H1 (cell line): ENCODE data around the gene ELL2. TPM values are rescaled to one million over a fixed set of nuclear protein-coding genes. Genes with fewer than 3 reads are reported as not detected.

Source experiments
- CTCF ChIA-PET: fragments of 300-600 bp; sonication (Branson Sonifier 250); formaldehyde crosslinking; loops from one replicate; lab custom pipeline; 2021; ENCODE audit not compliant: partially characterized antibody; lab: Charles Lee
- POLR2A ChIA-PET: fragments of 300-600 bp; sonication (Branson Sonifier 250); formaldehyde crosslinking; loops from one replicate; lab custom pipeline; 2021; ENCODE audit warnings: inconsistent platforms; ENCODE audit not compliant: partially characterized antibody; lab: Charles Lee
- DNase-seq, 2 experiments: peaks; one replicate each; pipeline versions ENCODE4 v3.0.0 to v3.0.0-alpha.2; 2010 to 2022; ENCODE audit warnings: low spot score in 2 of 2, low read depth in 1 of 2, mixed read lengths in 1 of 2
- FAIRE-seq: peaks from 2 replicates; lab custom pipeline; 2011; peaks lifted over from hg19 to GRCh38; lab: Jason Lieb, UNC
- H2AFZ ChIP-seq: 2 replicates; pipeline ENCODE4 v1.8.1; 2012; ENCODE audit warnings: low read length, inconsistent platforms
- H2AK5ac ChIP-seq: 2 replicates; pipeline ENCODE4 v1.6.1; 2013; ENCODE audit warnings: low read depth, low read length
- H2BK120ac ChIP-seq: replicated peaks from 2 replicates; pipeline ENCODE3; 2013; ENCODE audit warnings: low read depth, low read length, inconsistent platforms
- H2BK12ac ChIP-seq: 2 replicates; pipeline ENCODE4 v1.6.1; 2013; ENCODE audit warnings: low read depth, low read length
- H2BK15ac ChIP-seq: 2 replicates; pipeline ENCODE4 v1.6.1; 2013; ENCODE audit warnings: low read length
- H2BK20ac ChIP-seq: 2 replicates; pipeline ENCODE4 v1.6.1; 2013; ENCODE audit warnings: low read length
- H2BK5ac ChIP-seq: 2 replicates; pipeline ENCODE4 v1.6.1; 2013; ENCODE audit warnings: low read depth, low read length
- H3K14ac ChIP-seq: 2 replicates; pipeline ENCODE4 v1.6.1; 2013; ENCODE audit warnings: inconsistent platforms; ENCODE audit not compliant: insufficient read length
- H3K18ac ChIP-seq: 2 replicates; pipeline ENCODE4 v1.6.1; 2013; ENCODE audit warnings: low read length; ENCODE audit errors: extremely low read depth
- H3K23ac ChIP-seq: 2 replicates; pipeline ENCODE4 v1.6.1; 2013; ENCODE audit warnings: inconsistent platforms; ENCODE audit not compliant: insufficient read length
- H3K23me2 ChIP-seq: 2 replicates; pipeline ENCODE4 v1.6.1; 2013; ENCODE audit warnings: low read depth, low read length
- H3K27ac ChIP-seq: 2 replicates; pipeline ENCODE4 v1.6.1; 2011; ENCODE audit warnings: low read depth, low read length, inconsistent platforms
- H3K27me3 ChIP-seq, 4 experiments: replicated peaks in 1 of 4; 1 replicate in 1 of 4; 2 replicates in 3 of 4; pipeline versions ENCODE4 v1.6.1 to v1.8.1; 2011 to 2013; ENCODE audit warnings: low read length in 3 of 4, mild to moderate bottlenecking in 3 of 4, inconsistent platforms in 2 of 4, mixed read lengths in 2 of 4, moderate library complexity in 1 of 4; ENCODE audit not compliant: control insufficient read depth in 3 of 4, insufficient read depth in 3 of 4; ENCODE audit errors: extremely low read depth in 1 of 4
- H3K36me3 ChIP-seq, 4 experiments: 2 replicates each; pipeline versions ENCODE4 v1.6.1 to v1.8.1; 2011 to 2013; ENCODE audit warnings: mild to moderate bottlenecking in 4 of 4, low read length in 3 of 4, moderate library complexity in 2 of 4, control low read depth in 1 of 4, inconsistent platforms in 1 of 4; ENCODE audit not compliant: insufficient read depth in 4 of 4, control insufficient read depth in 2 of 4
- H3K4ac ChIP-seq: replicated peaks from 2 replicates; pipeline ENCODE3; 2013; ENCODE audit warnings: low read length, low read depth, mixed read lengths, inconsistent platforms; ENCODE audit not compliant: insufficient read length
- H3K4me1 ChIP-seq, 4 experiments: replicated peaks in 1 of 4; 1 replicate in 1 of 4; 2 replicates in 3 of 4; pipeline versions ENCODE4 v1.6.1 to v1.8.1; 2011 to 2013; ENCODE audit warnings: low read length in 3 of 4, inconsistent platforms in 2 of 4, mixed read lengths in 1 of 4; ENCODE audit not compliant: insufficient read depth in 4 of 4, control insufficient read depth in 3 of 4
- H3K4me2 ChIP-seq, 2 experiments: 2 replicates each; pipeline versions ENCODE4 v1.6.1 to v1.8.1; 2011 to 2013; ENCODE audit warnings: low read depth in 2 of 2, low read length in 2 of 2, control low read depth in 1 of 2, inconsistent platforms in 1 of 2, mild to moderate bottlenecking in 1 of 2; ENCODE audit not compliant: insufficient read depth in 1 of 2
- H3K4me3 ChIP-seq, 4 experiments: fragments of 200-600, 300-600 bp in 1 of 4; sonication (generic), shearing (Covaris generic), sonication (Bioruptor Twin) in 1 of 4; 2 replicates each; pipeline versions ENCODE4 v1.5.1 to v1.8.1; 2011 to 2016; ENCODE audit warnings: low read length in 4 of 4, low read depth in 3 of 4, control low read depth in 2 of 4, inconsistent platforms in 2 of 4, mild to moderate bottlenecking in 2 of 4, mixed read lengths in 1 of 4, moderate library complexity in 1 of 4; ENCODE audit not compliant: insufficient read depth in 2 of 4; ENCODE audit errors: extremely low read depth in 1 of 4
- H3K56ac ChIP-seq: replicated peaks from 2 replicates; pipeline ENCODE3; 2013; ENCODE audit warnings: low read depth, mild to moderate bottlenecking, mixed read lengths, low read length, inconsistent platforms; ENCODE audit not compliant: insufficient read length
- H3K79me1 ChIP-seq: 2 replicates; pipeline ENCODE4 v1.6.1; 2013; ENCODE audit warnings: low read depth, low read length, control low read depth
- H3K79me2 ChIP-seq, 2 experiments: 2 replicates each; pipeline versions ENCODE4 v1.6.1 to v1.8.1; 2012 to 2013; ENCODE audit warnings: low read length in 2 of 2, mild to moderate bottlenecking in 2 of 2, inconsistent platforms in 1 of 2; ENCODE audit not compliant: insufficient read depth in 2 of 2, control insufficient read depth in 1 of 2
- H3K9ac ChIP-seq, 4 experiments: replicated peaks in 1 of 4; 1 replicate in 1 of 4; 2 replicates in 3 of 4; pipeline versions ENCODE4 v1.6.1 to v1.8.1; 2011 to 2013; ENCODE audit warnings: low read depth in 3 of 4, low read length in 3 of 4, control low read depth in 2 of 4, mild to moderate bottlenecking in 2 of 4, moderate library complexity in 2 of 4, inconsistent platforms in 1 of 4; ENCODE audit errors: extremely low read depth in 1 of 4
- H3K9me3 ChIP-seq, 2 experiments: 2 replicates each; pipeline versions ENCODE4 v1.6.1 to v1.8.1; 2012 to 2013; ENCODE audit warnings: mild to moderate bottlenecking in 2 of 2, moderate library complexity in 2 of 2, control low read depth in 1 of 2, inconsistent platforms in 1 of 2, low read depth in 1 of 2, low read length in 1 of 2, mixed read lengths in 1 of 2; ENCODE audit not compliant: insufficient read depth in 2 of 2
- H4K20me1 ChIP-seq, 2 experiments: replicated peaks in 1 of 2; 2 replicates each; pipeline versions ENCODE3 to v1.8.1; 2011 to 2013; ENCODE audit warnings: inconsistent platforms in 2 of 2, low read length in 2 of 2, mild to moderate bottlenecking in 1 of 2; ENCODE audit not compliant: insufficient read depth in 2 of 2, control insufficient read depth in 1 of 2
- H4K5ac ChIP-seq: 2 replicates; pipeline ENCODE4 v1.6.1; 2013; ENCODE audit warnings: low read length, low read depth, mixed read lengths, inconsistent platforms; ENCODE audit not compliant: insufficient read length
- H4K8ac ChIP-seq: 2 replicates; pipeline ENCODE4 v1.8.0; 2013; ENCODE audit warnings: mild to moderate bottlenecking, moderate library complexity, low read length, inconsistent platforms; ENCODE audit not compliant: insufficient read depth; ENCODE audit errors: extremely low read depth
- H4K91ac ChIP-seq: replicated peaks from 2 replicates; pipeline ENCODE3; 2013; ENCODE audit warnings: low read length, mixed read lengths, inconsistent platforms; ENCODE audit not compliant: insufficient read length
- ATF3 ChIP-seq: IDR thresholded peaks from 2 replicates; pipeline ENCODE4 v1.6.1; 2011; ENCODE audit warnings: low read depth, mild to moderate bottlenecking, low read length; ENCODE audit not compliant: insufficient read depth
- GABPA ChIP-seq: IDR thresholded peaks from 2 replicates; pipeline ENCODE4 v1.6.1; 2011; ENCODE audit warnings: mild to moderate bottlenecking, low read length, moderate library complexity, borderline replicate concordance; ENCODE audit not compliant: insufficient read depth
- KDM1A ChIP-seq: fragments of 200-600, 300-600 bp; sonication (generic); IDR thresholded peaks from 2 replicates; pipeline ENCODE4 v1.7.1; 2016; ENCODE audit warnings: mild to moderate bottlenecking, low read length, borderline replicate concordance
- RNF2 ChIP-seq: fragments of 200-900, 300-1000 bp; sonication (generic); IDR thresholded peaks from 2 replicates; pipeline ENCODE4 v1.7.1; 2016; ENCODE audit warnings: borderline replicate concordance, low read depth, mild to moderate bottlenecking, antibody characterized with exemption, low read length; ENCODE audit not compliant: poor library complexity, severe bottlenecking; ENCODE audit errors: missing control alignments
- TBP ChIP-seq: IDR thresholded peaks from 2 replicates; pipeline ENCODE4 v1.6.1; 2011; ENCODE audit warnings: low read depth, low read length, improper control_type of control experiment
- WGBS, 2 experiments: shearing (Covaris generic) in 1 of 2; methylation state at CpG; one replicate each; pipeline versions ENCODE4 v1.1.6 to v1.1.7; 2013 to 2015; ENCODE audit warnings: low lambda C conversion rate in 2 of 2, mixed read lengths in 2 of 2, inconsistent platforms in 1 of 2, low coverage in 1 of 2, missing lambda C conversion rate in 1 of 2; ENCODE audit not compliant: insufficient replicate concordance in 2 of 2, insufficient coverage in 1 of 2, insufficient read length in 1 of 2; ENCODE audit errors: extremely low coverage in 1 of 2, missing lambda C conversion rate in 1 of 2; 5-methylcytosine and 5-hydroxymethylcytosine counted together
- polyA plus RNA-seq, 7 experiments: library from polyadenylated mRNA; depleted of rRNA in 3 of 7; stranded (reverse) in 5 of 7; unstranded in 2 of 7; fragments of >200 nt in 5 of 7; fragments of 200-250 nt in 2 of 7; gene quantifications; 1 replicate in 5 of 7; 2 replicates in 1 of 7; 4 replicates in 1 of 7; pipeline versions ENCODE4 v1.2.1 to v1.2.3, GENCODE V29; 2011 to 2013; ENCODE audit warnings: missing spikeins in 2 of 7, mixed read lengths in 2 of 7
- total RNA-seq: library from RNA; stranded (reverse); fragmentation: NEBNext Ultra II Directional; extraction: Animal tissue kit (Norgen Biotek cat#: 25700); gene quantifications from 2 replicates; pipeline ENCODE4 v1.2.1, GENCODE V29; 2021

Gene ELL2
- total and polyA plus RNA-seq, 2 of the 8 experiments (the other 6 are each of a cell fraction or from before 2014, with no cell fraction given), result 6.3 to 29.4 TPM

GRCh38 chr5:95916687-95917085, 45.0 kb downstream of the ELL2 start:
- WGBS, 2 experiments, result 73% methylated on average over 4 of the region's 4 CpGs; no CpG with 5 or more reads in 1 of the 2 experiments
- no peak for FAIRE-seq
- POLR2A ChIA-PET, result interaction anchor here (0.6 kb wide), 1 partner anchor 35 kb away, joined by 3 read pairs; no protein-coding TSS in a partner anchor

More at GRCh38 chr5:95916687-95917085, 45.0 kb downstream of the ELL2 start:
- H2BK15ac ChIP-seq, result no peak overlapping the region
- CTCF ChIA-PET, result interaction anchor here (0.6 to 1.2 kb wide), 3 partner anchors 32 to 686 kb away, joined by 3 to 4 read pairs (median 4); no protein-coding TSS in a partner anchor
- peaks cover 0 to 5% (median 2%) of the 10 kb centered on the region in 4 experiments; a peak in 2 of 7 replicates for H3K4me1 ChIP-seq
- H3K9me3 ChIP-seq, result no peaks in the 10 kb centered on the region
- no peak for DNase-seq
- TF ChIP-seq KDM1A (no peak), RNF2 (no peak), TBP (no peak), GABPA (no peak), ATF3 (no peak)
- no peak overlapping the region for H2AK5ac ChIP-seq
- no peaks in the 10 kb centered on the region for H3K23me2 ChIP-seq
- no peaks in the 10 kb centered on the region for H3K79me1 ChIP-seq
- no peak overlapping the region for H3K27ac ChIP-seq
- H3K27me3 ChIP-seq, result no peaks in the 10 kb centered on the region
- no peak overlapping the region for H2AFZ ChIP-seq
- H3K23ac ChIP-seq, result no peak overlapping the region
- no peak overlapping the region for H3K4me3 ChIP-seq
- H3K9ac ChIP-seq, result no peak overlapping the region
- no peak overlapping the region for H3K14ac ChIP-seq
- no peak overlapping the region for H2BK120ac ChIP-seq
- H4K20me1 ChIP-seq, result no peaks in the 10 kb centered on the region
- no peaks in the 10 kb centered on the region for H3K79me2 ChIP-seq
- H2BK5ac ChIP-seq, result no peak overlapping the region
- no peak overlapping the region for H3K18ac ChIP-seq
- H2BK12ac ChIP-seq, result no peak overlapping the region; the same call in 1 of the 2 replicates
- H4K5ac ChIP-seq, result no peak overlapping the region
- H3K4ac ChIP-seq, result no peak overlapping the region
- H3K36me3 ChIP-seq, result no peaks in the 10 kb centered on the region; a peak in 1 of 8 replicates
- H3K56ac ChIP-seq, result no peak overlapping the region
- H4K91ac ChIP-seq, result no peak overlapping the region
- H4K8ac ChIP-seq, result no peak overlapping the region
- H2BK20ac ChIP-seq, result no peak overlapping the region
- H3K4me2 ChIP-seq, result no peak overlapping the region
